PC-3 (cell line): ENCODE measurements around the gene ACER2. TPM values are rescaled to one million over a fixed set of nuclear protein-coding genes. Genes with fewer than 3 reads are reported as not detected.
"Not testable (repeated sequence)": the region's sequence is repeated elsewhere in the genome, so short reads cannot be mapped to it uniquely, and the experiment has no call there.

Source experiments
- ATAC-seq: fragments of 200-7000 bp; cut with Tn5 transposase; 2 replicates; pipeline ENCODE4 v1.9.1; 2020; ENCODE audit warnings: mild to moderate bottlenecking, moderate library complexity
- BruUV-seq: library from RNA; stranded (reverse); fragments of 400-500 nt; replicated peaks from 2 replicates; lab custom pipeline; 2021; lab: Mats Ljungman, UMichigan
- CTCF ChIA-PET: fragments of 300-600 bp; sonication (Branson Sonifier 250); formaldehyde crosslinking; loops from one replicate; lab custom pipeline; 2022; ENCODE audit warnings: antibody characterized with exemption; lab: Charles Lee
- POLR2A ChIA-PET: fragments of 300-600 bp; sonication (Branson Sonifier 250); formaldehyde crosslinking; loops from one replicate; lab custom pipeline; 2022; ENCODE audit warnings: antibody characterized with exemption; ENCODE audit not compliant: unreplicated experiment; lab: Charles Lee
- DNase-seq: peaks from one replicate; pipeline ENCODE4 v3.0.0-alpha.2; 2015
- H2AFZ ChIP-seq: fragments of 300-600 bp; sonication (generic); 2 replicates; pipeline ENCODE4 v1.6.0; 2016; ENCODE audit warnings: antibody characterized with exemption, low read length
- H3F3A ChIP-seq: fragments of 300-600 bp; sonication (generic); one replicate; pipeline ENCODE4 v1.6.0; 2017; ENCODE audit warnings: antibody characterized with exemption, low read length, control low read depth, mild to moderate bottlenecking; ENCODE audit not compliant: unreplicated experiment
- H3K27ac ChIP-seq: fragments of 300-600 bp; sonication (generic); 2 replicates; pipeline ENCODE4 v1.5.1; 2016; ENCODE audit warnings: mild to moderate bottlenecking, low read length
- H3K27me3 ChIP-seq: fragments of 300-600 bp; sonication (generic); 2 replicates; pipeline ENCODE4 v1.6.1; 2016; ENCODE audit warnings: low read length, mixed read lengths
- H3K36me3 ChIP-seq: fragments of 300-600 bp; sonication (generic); 2 replicates; pipeline ENCODE4 v1.6.1; 2016; ENCODE audit warnings: low read depth, mixed run types, low read length, mixed read lengths
- H3K4me1 ChIP-seq: fragments of 300-600 bp; sonication (generic); 2 replicates; pipeline ENCODE4 v1.5.1; 2016; ENCODE audit warnings: low read length; ENCODE audit not compliant: insufficient read depth
- H3K4me2 ChIP-seq: fragments of 300-600 bp; sonication (generic); 2 replicates; pipeline ENCODE4 v1.6.0; 2016; ENCODE audit warnings: low read length
- H3K4me3 ChIP-seq: fragments of 300-600 bp; sonication (generic); 2 replicates; pipeline ENCODE4 v1.5.1; 2016; ENCODE audit warnings: mild to moderate bottlenecking, low read length, mixed read lengths
- H3K79me2 ChIP-seq: fragments of 300-600 bp; sonication (generic); 2 replicates; pipeline ENCODE4 v1.6.1; 2017; ENCODE audit warnings: low read length, mixed read lengths
- H3K9ac ChIP-seq: fragments of 300-600 bp; sonication (generic); 2 replicates; pipeline ENCODE4 v1.6.0; 2016; ENCODE audit warnings: mild to moderate bottlenecking, low read length
- H3K9me2 ChIP-seq: fragments of 300-600 bp; sonication (generic); replicated peaks from 2 replicates; pipeline ENCODE4 v1.6.1; 2016; ENCODE audit warnings: mixed run types, low read length, mixed read lengths
- H3K9me3 ChIP-seq: fragments of 300-600 bp; sonication (generic); 2 replicates; pipeline ENCODE4 v1.6.1; 2016; ENCODE audit warnings: low read length, mixed read lengths
- H4K20me1 ChIP-seq: fragments of 300-600 bp; sonication (generic); 2 replicates; pipeline ENCODE4 v1.6.1; 2016; ENCODE audit warnings: low read length, mixed read lengths
- EZH2 ChIP-seq: fragments of 300-600 bp; sonication (generic); IDR thresholded peaks from one replicate; pipeline ENCODE4 v1.6.1; 2017; ENCODE audit warnings: antibody characterized with exemption, mild to moderate bottlenecking, low read length; ENCODE audit not compliant: unreplicated experiment
- EZH2phosphoT487 ChIP-seq: fragments of 300-600 bp; sonication (generic); IDR thresholded peaks from 2 replicates; pipeline ENCODE4 v1.6.1; 2018; ENCODE audit warnings: mild to moderate bottlenecking, antibody characterized with exemption, low read length, borderline replicate concordance
- intact Hi-C: fragments of 100-400 bp; cut with micrococcal nuclease; formaldehyde crosslinking; loops from 2 replicates; pipeline ENCODE4 v1.9.0; 2023
- total RNA-seq: library from RNA; depleted of rRNA; stranded (reverse); fragments of >200 nt; gene quantifications from 2 replicates; pipeline ENCODE4 v1.2.3, GENCODE V29; 2014
- TF ChIP-seq, protein P1 (sequence below): fragments of 300-600 bp; sonication (generic); conservative IDR thresholded peaks from 2 replicates; pipeline ENCODE4 v1.5.1; 2017; ENCODE audit warnings: antibody characterized with exemption, low read depth, mild to moderate bottlenecking, low read length

The ACER2 gene
- total RNA-seq, 1 experiment from 2014 or later = 2.4 TPM

DNA sequence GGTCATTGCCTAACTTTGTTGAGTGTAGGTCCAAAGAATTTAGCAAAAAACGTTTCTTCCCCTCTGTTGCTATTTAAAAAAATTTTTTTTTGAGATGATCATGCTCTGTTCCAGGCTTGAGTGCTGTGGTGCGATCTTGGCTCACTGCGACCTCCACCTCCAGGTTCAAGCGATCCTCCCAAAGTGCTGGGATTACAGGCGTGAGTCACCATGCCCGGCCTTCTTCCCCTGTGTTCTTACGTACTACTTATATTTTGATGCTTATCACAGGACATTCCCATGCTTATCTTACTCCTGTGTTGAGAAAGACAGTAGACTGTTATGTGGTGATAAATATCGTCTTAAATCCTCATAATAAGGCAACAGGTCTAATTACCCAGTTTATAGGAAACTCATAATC, 2.5 kb downstream of the ACER2 start:
- H3K9me3 ChIP-seq = no peaks in the 10 kb centered on the region
- no peak for TF ChIP-seq EZH2
- TF ChIP-seq, protein P1, sequence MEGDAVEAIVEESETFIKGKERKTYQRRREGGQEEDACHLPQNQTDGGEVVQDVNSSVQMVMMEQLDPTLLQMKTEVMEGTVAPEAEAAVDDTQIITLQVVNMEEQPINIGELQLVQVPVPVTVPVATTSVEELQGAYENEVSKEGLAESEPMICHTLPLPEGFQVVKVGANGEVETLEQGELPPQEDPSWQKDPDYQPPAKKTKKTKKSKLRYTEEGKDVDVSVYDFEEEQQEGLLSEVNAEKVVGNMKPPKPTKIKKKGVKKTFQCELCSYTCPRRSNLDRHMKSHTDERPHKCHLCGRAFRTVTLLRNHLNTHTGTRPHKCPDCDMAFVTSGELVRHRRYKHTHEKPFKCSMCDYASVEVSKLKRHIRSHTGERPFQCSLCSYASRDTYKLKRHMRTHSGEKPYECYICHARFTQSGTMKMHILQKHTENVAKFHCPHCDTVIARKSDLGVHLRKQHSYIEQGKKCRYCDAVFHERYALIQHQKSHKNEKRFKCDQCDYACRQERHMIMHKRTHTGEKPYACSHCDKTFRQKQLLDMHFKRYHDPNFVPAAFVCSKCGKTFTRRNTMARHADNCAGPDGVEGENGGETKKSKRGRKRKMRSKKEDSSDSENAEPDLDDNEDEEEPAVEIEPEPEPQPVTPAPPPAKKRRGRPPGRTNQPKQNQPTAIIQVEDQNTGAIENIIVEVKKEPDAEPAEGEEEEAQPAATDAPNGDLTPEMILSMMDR = no peak
- TF ChIP-seq EZH2phosphoT487 = no peak
- H3K4me3 ChIP-seq = no peak overlapping the region
- peaks cover 15% of the 10 kb centered on the region for H3K4me1 ChIP-seq
- DNase-seq (no peak), ATAC-seq (no peak)
- H3K27ac ChIP-seq = no peak overlapping the region
- H2AFZ ChIP-seq = no peak overlapping the region
- H3K27me3 ChIP-seq = no peaks in the 10 kb centered on the region
- H3K4me2 ChIP-seq = no peak overlapping the region
- no peaks in the 10 kb centered on the region for H3K36me3 ChIP-seq
- H3K9me2 ChIP-seq = no peaks in the 10 kb centered on the region
- no peaks in the 10 kb centered on the region for H4K20me1 ChIP-seq
- ChIA-PET CTCF (no interaction called here), POLR2A (no interaction called here)
- no TSS peak for BruUV-seq
- intact Hi-C loops = no loop called here
- peaks cover 6% of the 10 kb centered on the region; the same call in 1 of the 2 replicates for H3K79me2 ChIP-seq
- H3F3A ChIP-seq = no peaks in the 10 kb centered on the region
- H3K9ac ChIP-seq = no peak overlapping the region

DNA sequence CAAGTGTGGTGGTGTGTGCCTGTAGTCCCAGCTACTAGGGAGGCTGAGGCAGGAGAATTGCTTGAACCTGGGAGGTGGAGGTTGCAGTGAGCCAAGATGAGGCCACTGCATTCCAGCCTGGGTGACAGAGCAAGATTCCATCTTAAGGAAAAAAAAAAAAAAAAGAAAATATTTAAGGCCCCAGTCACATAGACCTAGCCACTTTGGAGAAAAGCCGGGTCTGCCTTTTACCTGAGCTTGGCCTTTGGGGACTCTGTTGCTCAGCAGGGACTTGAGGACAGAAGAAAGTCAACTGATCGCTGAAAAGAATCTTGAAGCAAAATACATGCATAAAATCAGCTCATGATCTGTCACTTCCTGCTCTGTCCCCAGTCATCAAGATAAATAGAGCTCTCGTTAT, 4.6 kb downstream of the ACER2 start:
- DNase-seq, H3K36me3 ChIP-seq, H3K79me2 ChIP-seq, intact Hi-C loops, H3K4me2 ChIP-seq, H2AFZ ChIP-seq, H3F3A ChIP-seq, CTCF ChIA-PET, H3K9ac ChIP-seq, ATAC-seq, H4K20me1 ChIP-seq, H3K9me2 ChIP-seq, H3K27me3 ChIP-seq, H3K4me3 ChIP-seq, BruUV-seq, H3K4me1 ChIP-seq, POLR2A ChIA-PET, H3K9me3 ChIP-seq, H3K27ac ChIP-seq: not testable (repeated sequence)

DNA sequence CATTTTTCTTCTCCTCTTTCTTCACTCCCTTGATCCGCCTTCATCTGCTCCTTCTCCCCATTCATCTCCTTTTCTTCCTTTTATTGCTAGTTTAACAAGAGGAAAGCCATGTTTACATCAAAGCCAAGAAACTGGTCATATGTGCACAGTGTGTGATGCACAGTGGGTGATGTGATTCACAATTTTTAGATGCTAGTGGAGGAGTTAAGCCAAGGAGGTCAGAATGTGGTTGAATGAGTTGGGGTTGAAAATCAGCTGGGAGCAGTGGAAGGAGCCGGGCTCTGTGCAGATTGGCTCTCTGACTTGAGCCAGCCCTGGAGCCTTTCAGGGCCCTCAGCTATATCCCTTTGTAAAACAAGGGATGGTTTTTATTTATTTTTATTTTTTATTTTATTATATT, 7.3 kb downstream of the ACER2 start:
- Histone ChIP-seq H3K9me3 (no peaks in the 10 kb centered on the region), H4K20me1 (no peaks in the 10 kb centered on the region), H3K27me3 (no peaks in the 10 kb centered on the region), H3K36me3 (no peaks in the 10 kb centered on the region), H3K4me2 (no peak overlapping the region), H3K9me2 (no peaks in the 10 kb centered on the region), H3K79me2 (no peaks in the 10 kb centered on the region), H3F3A (no peaks in the 10 kb centered on the region), H3K9ac (no peak overlapping the region), H3K27ac (no peak overlapping the region), H2AFZ (no peak overlapping the region), H3K4me1 (peaks cover 11% of the 10 kb centered on the region), H3K4me3 (no peak overlapping the region)
- ATAC-seq = no peak
- no peak for DNase-seq
- POLR2A ChIA-PET = no interaction called here
- CTCF ChIA-PET = no interaction called here
- TF ChIP-seq EZH2phosphoT487 (no peak), EZH2 (no peak)
- TF ChIP-seq, protein P1 = no peak
- no TSS peak for BruUV-seq
- intact Hi-C loops = no loop called here
